Stimulated activated CD4-positive, alpha-beta T cell treated with anti-CD3 and anti-CD28 coated beads, Interleukin-1b, Interleukin-23, amount 100 ng/mL, for 4 hours (primary cell): Measurements from ENCODE around the gene PARD6G.

Experiments
- DNase-seq, 2 donors: peaks; one replicate each; pipeline ENCODE4 v3.0.0-alpha.2; 2020; ENCODE audit warnings: low read depth in 2 of 2

PARD6G gene

DNA sequence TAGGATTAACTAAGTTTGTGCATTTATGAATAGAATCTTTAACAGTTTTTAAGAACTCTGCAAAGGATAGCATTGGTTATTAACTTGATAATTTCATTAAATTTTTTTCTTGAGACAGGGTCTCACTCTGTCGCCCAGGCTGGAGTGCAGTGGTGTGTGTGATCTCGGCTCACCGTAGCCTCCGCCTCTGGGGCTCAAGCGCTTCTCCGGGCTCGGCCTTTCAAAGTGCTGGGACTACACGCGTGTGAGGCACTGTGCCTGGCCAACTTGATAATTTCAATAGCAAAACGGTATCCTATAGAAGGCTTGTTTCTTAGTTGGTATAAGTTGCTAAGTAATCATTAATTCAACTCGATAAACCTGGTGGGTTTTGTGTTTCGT lies 100.3 kb downstream of the PARD6G start:
- no peak for DNase-seq

DNA sequence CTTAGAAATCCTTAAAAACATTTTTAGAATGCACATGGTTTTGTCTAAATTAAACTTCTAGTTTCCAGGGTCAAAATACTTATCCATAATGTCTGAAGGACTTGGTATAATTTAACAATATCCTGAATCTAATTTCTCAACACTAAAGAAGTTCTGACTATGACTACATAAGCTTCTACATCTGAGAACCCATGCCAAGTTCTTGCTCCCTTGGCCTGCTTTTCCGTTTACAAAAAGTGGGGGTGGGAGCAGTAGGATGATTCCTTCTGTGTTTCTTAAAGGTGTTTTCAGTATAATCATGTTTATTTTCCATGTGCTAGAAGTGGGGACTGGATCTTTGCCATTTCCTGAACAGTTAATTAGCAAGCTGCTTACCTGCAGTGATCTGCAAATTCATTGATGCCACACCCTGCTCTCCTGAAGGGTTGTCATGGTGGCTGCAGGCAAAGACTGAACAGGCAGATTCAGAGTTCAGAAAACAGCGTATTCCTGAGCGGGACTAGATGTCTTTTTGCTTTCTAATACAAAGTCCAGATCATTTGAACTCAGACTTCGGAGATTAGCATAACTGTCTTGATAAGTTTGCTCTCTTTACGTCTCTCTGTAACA lies 102.0 kb downstream of the PARD6G start:
- no peak for DNase-seq

DNA sequence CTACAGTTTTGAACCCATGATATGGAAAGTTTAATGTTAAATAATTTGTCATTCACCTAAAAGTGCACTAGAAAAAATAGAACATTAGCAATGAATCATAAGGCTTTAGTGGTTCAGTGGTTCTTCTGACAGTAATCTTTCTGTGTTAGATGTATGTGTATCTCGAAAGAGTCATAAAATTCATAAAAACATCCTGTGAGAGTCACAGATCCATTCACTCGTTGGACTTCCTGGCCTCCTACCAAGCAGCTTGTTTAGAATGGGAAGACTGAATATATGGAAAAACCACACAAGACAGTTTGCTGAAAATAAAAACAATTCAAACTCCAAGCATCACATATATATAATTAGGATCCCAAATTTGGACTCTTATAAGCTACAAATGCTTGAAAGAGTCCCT lies 103.4 kb downstream of the PARD6G start:
- no peak for DNase-seq

DNA sequence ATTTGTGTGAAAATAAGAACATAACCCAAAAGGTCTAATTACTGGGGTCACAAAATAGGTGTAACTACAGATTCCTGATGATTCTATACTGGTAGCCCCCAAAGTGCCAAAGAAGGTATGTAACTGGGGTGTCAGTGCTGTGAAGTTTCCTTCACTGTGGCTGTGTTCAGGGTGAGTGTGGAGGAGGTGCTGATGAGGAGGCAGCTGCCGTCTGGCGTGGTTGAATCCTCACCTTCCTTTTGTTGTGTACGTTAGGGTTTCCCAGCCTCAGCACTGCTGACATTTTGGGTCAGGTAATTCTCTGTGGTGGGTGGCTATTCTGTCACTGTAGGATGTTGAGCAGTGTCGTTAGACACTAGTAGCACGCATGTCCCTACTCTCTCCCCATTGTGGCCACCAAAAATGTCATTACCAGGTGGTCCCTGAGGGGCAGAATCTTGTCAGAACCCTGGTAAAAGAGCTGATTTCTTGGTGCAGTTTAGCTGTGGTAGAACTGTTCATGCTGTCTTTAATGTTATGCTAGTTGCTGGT lies 106.8 kb downstream of the PARD6G start:
- no peak for DNase-seq

DNA sequence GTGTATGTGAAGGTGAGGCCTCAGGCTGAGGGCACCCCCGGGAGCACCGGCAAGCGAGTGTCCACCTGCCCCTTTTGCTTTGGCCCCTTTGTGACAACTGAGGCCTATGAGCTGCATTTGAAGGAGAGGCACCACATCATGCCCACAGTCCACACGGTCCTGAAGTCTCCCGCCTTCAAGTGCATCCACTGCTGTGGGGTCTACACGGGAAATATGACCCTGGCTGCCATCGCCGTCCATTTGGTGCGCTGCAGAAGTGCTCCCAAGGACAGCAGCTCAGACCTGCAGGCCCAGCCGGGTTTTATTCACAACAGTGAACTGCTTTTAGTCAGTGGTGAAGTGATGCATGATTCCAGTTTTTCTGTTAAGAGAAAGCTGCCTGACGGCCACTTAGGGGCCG lies 109.3 kb downstream of the PARD6G start:
- no peak for DNase-seq

GRCh38 chr18:80137137-80137536 lies 110.2 kb downstream of the PARD6G start:
- DNase-seq: no peak

GRCh38 chr18:80136679-80137078 lies 110.6 kb downstream of the PARD6G start:
- DNase-seq: no peak

DNA sequence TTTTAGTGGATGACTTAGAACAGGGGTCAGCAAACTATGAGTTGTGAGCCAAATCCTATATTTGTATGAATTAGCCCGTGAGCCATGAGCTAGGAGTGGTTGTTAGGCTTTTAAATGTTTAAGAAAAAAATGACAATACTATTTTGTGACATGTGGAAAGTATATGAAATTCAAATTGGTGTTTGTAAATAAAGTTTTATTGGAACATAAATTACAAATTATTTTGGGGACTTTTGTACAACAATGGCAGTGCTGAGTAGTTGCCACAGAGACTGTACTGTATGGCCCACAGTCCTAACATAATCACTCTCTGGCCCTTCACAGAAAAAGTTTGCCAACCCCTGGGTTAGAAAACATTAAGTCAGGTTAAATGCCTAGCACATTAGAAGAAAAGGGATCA lies 112.2 kb downstream of the PARD6G start:
- DNase-seq: no peak

- DNase-seq: no peak
These were observed 114.2 kb downstream of the PARD6G start for GRCh38 chr18:80133124-80133523.

DNA sequence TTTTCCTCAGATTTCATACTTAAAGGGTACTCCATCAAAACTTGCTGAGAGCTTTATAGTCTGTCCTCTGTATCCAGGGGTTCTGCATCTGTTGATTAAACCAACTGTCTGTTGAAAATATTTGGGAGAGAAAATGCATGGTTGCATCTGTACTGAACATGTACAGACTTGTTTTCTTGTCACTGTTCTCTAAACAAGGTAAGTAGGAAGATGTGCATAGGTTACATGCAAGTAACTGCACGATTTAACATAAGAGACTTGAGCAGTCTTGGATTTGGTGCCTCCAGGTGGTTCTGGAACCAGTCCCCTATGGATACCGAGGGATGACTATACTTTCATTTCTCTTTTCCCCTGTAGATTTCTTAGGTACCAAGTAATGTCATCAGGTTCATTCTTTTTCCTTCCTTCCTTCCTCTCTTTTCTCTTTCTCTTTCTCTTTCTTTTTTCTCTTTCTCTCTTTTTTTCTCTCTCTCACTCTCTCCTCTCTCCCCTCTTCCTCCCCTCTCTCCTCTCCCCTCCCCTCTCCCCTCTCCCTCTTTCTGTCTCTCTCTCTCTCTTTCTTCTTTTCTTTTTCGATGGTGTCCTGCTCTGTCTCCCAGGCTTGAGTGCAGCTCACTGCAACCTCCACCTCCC lies 115.0 kb downstream of the PARD6G start:
- DNase-seq: no peak

DNA sequence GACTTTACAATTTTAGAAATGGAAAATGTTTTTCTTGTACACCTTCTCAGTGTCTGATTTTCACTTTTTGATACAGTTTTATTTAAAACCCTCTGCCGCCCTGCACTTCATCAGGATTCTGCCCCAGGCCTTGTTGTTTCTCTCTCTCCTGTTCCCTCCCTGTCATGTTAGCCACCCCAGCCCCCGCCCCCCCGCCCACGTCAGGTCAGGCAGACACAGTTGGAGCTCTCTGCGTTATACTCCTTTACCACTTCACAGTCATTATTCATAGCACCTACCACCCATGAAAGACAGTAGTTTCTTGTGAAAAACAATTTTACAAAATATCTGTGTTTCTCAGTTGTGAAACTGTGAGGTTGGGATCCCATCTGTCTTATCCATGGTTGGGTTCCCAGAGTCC lies 116.8 kb downstream of the PARD6G start:
- no peak for DNase-seq

DNA sequence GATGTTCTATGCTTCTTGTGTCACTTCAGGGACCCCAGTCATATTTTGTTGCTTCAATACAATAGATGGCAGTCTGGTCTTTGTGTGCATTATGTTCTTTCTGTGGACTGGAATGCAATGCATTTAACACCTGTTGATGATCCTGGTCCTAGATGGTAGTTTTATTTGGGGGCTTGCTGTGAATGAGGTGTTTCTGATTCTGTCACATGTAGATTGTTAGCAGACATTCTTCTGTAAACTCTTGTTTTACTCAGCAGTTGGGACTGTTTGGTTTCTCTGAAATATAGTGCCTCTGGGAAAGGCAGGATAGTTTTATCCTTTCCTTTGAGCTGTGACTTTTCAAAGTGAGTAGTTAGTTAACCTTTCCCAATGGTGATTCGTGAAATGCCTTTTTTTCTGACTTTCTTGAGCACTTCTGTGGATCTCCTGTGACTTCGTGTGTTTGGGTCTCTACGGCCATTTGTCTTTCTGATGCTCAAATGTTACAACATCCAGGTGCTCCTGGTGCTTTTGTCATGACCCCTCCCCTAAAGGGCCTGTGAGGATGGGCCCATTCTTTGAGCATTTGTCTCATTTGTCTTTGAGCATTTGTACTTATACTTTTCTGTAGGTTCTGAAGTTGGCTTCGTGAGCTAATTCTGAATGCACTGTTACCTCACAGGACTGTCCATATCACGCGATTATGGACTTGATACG lies 117.5 kb downstream of the PARD6G start:
- DNase-seq: no peak

GRCh38 chr18:80127635-80128034 lies 119.7 kb downstream of the PARD6G start:
- DNase-seq: no peak

- DNase-seq: no peak
These were observed 120.5 kb downstream of the PARD6G start for GRCh38 chr18:80126797-80127196.

GRCh38 chr18:80124131-80124530 lies 123.2 kb downstream of the PARD6G start:
- no peak for DNase-seq

GRCh38 chr18:80120932-80121331 lies 126.4 kb downstream of the PARD6G start:
- no peak for DNase-seq

DNA sequence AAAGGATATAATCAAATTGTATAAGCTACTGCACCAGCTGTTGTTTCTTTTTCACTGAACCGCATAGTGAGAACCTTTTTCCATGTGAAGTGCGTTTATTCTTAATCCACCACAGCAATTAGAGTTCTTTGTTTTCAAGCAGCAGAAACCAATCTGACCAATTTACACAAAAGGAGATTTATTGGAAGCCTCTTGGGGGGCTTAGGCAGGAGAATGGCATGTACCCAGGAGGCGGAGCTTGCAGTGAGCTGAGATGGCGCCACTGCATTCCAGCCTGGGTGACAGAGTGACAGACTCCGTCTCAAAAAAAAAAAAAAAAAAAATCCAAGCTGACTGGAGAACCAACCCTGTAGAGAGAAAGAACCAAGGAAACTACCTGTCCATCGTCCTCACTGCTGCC lies 128.2 kb downstream of the PARD6G start:
- no peak for DNase-seq

DNA sequence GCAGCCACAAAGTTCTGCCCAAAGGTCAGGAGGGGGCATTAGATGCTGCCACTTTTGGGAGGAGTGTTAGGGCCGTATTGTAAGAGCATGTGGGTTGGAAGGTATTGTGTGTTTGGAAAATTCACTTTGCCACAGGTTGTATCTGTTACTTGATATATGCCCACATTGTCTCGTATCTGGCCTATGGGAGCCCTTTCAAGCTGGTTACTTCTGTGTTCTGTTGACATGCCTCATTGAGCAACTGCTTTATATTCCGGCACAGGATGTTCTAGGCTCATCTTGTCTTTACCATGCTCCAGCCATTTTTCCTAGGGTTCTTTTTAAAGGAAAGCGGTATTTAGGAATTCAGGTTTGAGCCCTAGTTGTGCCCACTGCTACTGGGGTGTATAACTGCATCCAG lies 132.3 kb downstream of the PARD6G start:
- no peak for DNase-seq

DNA sequence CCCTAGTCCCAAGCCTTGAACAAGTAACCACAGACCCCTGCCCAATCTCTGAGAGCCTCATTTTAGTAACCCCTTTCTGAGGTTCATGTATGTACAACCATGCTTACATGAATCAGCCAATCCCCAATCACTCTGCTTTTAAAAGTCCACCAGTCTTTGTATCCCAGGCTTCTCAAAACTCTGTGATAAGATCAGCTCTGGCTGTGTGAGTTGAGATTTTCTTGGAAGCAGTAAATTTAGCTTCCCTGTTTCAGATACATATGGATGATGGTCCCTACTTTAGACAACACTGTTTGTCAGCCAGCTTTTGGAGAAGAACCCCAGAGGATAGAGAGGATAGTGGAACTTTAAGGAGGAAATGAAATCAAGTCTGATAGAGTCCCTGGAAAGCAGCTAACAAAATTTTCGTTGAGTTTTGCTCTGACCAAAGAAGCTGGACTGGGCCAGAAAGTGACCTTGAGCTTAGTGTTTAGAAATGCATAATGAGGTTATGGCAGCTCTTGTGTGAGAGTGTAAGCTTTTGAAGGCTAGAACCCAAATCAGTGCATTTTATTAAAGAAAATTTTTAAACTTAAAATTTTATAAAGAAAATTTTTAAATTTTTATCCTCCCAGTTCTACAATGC lies 134.6 kb downstream of the PARD6G start:
- DNase-seq: no peak

- peak in 1 of 2 donors; percentile 21 for DNase-seq
These were observed 137.6 kb downstream of the PARD6G start for GRCh38 chr18:80109676-80110078.

GRCh38 chr18:80108739-80109675 lies 138.3 kb downstream of the PARD6G start, which contains the start of gene ADNP2:
Gene ADNP2 (plus strand): TSS chr18:80109262. CDS start chr18:80117543, 8,281 bp downstream.
- DNase-seq: peak; percentile 57 to 74
